ENCODE data around the gene HPSE. TPM values are rescaled to one million over a fixed set of nuclear protein-coding genes. Genes with fewer than 3 reads are reported as not detected.

HPSE gene
- total RNA-seq, 1 experiment from 2014 or later: 5.1 TPM

GRCh38 chr4:83335701-83336100 is 1.1 kb upstream of the HPSE start:
- CTCF ChIA-PET: no interaction called here

GRCh38 chr4:83331956-83332355 is 2.7 kb downstream of the HPSE start:
- no peak for TF ChIP-seq CTCF (IDR thresholded peaks at IDR 0.05; ENCODE audit: unreplicated experiment)
- H3K9me3 Mint-ChIP-seq (ENCODE audit: low read depth, unreplicated experiment): no peaks in the 10 kb centered on the region
- H3K27ac Mint-ChIP-seq (ENCODE audit: unreplicated experiment): no peak overlapping the region
- H3K4me3 Mint-ChIP-seq (ENCODE audit: low read depth, unreplicated experiment): no peak overlapping the region
- CTCF ChIA-PET: no interaction called here
- H3K27me3 Mint-ChIP-seq (ENCODE audit: unreplicated experiment): no peaks in the 10 kb centered on the region
- no TSS peak for BruUV-seq (replicated peaks)
- H3K36me3 Mint-ChIP-seq (ENCODE audit: insufficient read depth, unreplicated experiment): peaks cover 12% of the 10 kb centered on the region
- no peak for DNase-seq
- H3K4me1 Mint-ChIP-seq (ENCODE audit: low read depth, unreplicated experiment): no peaks in the 10 kb centered on the region
- intact Hi-C loops (cut with micrococcal nuclease; ENCODE audit: unreplicated experiment): no loop called here

More at GRCh38 chr4:83335701-83336100, 1.1 kb upstream of the HPSE start:
- TF ChIP-seq CTCF (IDR thresholded peaks at IDR 0.05; ENCODE audit: unreplicated experiment): no peak
- no peaks in the 10 kb centered on the region for H3K4me1 Mint-ChIP-seq (ENCODE audit: low read depth, unreplicated experiment)
- no peaks in the 10 kb centered on the region for H3K9me3 Mint-ChIP-seq (ENCODE audit: low read depth, unreplicated experiment)
- BruUV-seq (replicated peaks): no TSS peak
- H3K27me3 Mint-ChIP-seq (ENCODE audit: unreplicated experiment): no peaks in the 10 kb centered on the region
- DNase-seq: no peak
- peak overlapping the region; percentile 81 for H3K4me3 Mint-ChIP-seq (ENCODE audit: low read depth, unreplicated experiment)
- peak overlapping the region; percentile 78 for H3K27ac Mint-ChIP-seq (ENCODE audit: unreplicated experiment)
- intact Hi-C loops (cut with micrococcal nuclease; ENCODE audit: unreplicated experiment): no loop called here
- peaks cover 15% of the 10 kb centered on the region for H3K36me3 Mint-ChIP-seq (ENCODE audit: insufficient read depth, unreplicated experiment)

- Mint-ChIP-seq H3K27me3 (ENCODE audit: unreplicated experiment) (no peaks in the 10 kb centered on the region), H3K36me3 (ENCODE audit: insufficient read depth, unreplicated experiment) (peaks cover 5% of the 10 kb centered on the region), H3K4me1 (ENCODE audit: low read depth, unreplicated experiment) (no peaks in the 10 kb centered on the region), H3K27ac (ENCODE audit: unreplicated experiment) (no peak overlapping the region), H3K9me3 (ENCODE audit: low read depth, unreplicated experiment) (no peaks in the 10 kb centered on the region), H3K4me3 (ENCODE audit: low read depth, unreplicated experiment) (no peak overlapping the region)
- no peak for TF ChIP-seq CTCF (IDR thresholded peaks at IDR 0.05; ENCODE audit: unreplicated experiment)
- no peak for DNase-seq
- no TSS peak for BruUV-seq (replicated peaks)
- intact Hi-C loops (cut with micrococcal nuclease; ENCODE audit: unreplicated experiment): no loop called here
- CTCF ChIA-PET: interaction anchor here (0.8 kb wide), 1 partner anchor 11 kb away, joined by 4 read pairs; no protein-coding TSS in a partner anchor
Observed at GRCh38 chr4:83329521-83330110, 5.0 kb downstream of the HPSE start.

GRCh38 chr4:83328521-83329187 is 6.0 kb downstream of the HPSE start:
- Mint-ChIP-seq H3K9me3 (ENCODE audit: low read depth, unreplicated experiment) (no peaks in the 10 kb centered on the region), H3K27ac (ENCODE audit: unreplicated experiment) (no peak overlapping the region), H3K27me3 (ENCODE audit: unreplicated experiment) (no peaks in the 10 kb centered on the region), H3K4me3 (ENCODE audit: low read depth, unreplicated experiment) (no peak overlapping the region), H3K4me1 (ENCODE audit: low read depth, unreplicated experiment) (no peaks in the 10 kb centered on the region), H3K36me3 (ENCODE audit: insufficient read depth, unreplicated experiment) (no peaks in the 10 kb centered on the region)
- no TSS peak for BruUV-seq (replicated peaks)
- CTCF ChIA-PET: interaction anchor here (0.8 kb wide), 1 partner anchor 12 kb away, joined by 4 read pairs; no protein-coding TSS in a partner anchor
- no peak for DNase-seq
- intact Hi-C loops (cut with micrococcal nuclease; ENCODE audit: unreplicated experiment): no loop called here
- no peak for TF ChIP-seq CTCF (IDR thresholded peaks at IDR 0.05; ENCODE audit: unreplicated experiment)
